Activated T-cell treated with anti-CD3 and anti-CD28 coated beads for 1 hour (primary cell): ENCODE results near the gene ERFL.

Experiments used
- DNase-seq: peaks from one replicate; pipeline ENCODE4 v3.0.0-alpha.2; 2020; ENCODE audit warnings: low read depth

The ERFL gene

DNA sequence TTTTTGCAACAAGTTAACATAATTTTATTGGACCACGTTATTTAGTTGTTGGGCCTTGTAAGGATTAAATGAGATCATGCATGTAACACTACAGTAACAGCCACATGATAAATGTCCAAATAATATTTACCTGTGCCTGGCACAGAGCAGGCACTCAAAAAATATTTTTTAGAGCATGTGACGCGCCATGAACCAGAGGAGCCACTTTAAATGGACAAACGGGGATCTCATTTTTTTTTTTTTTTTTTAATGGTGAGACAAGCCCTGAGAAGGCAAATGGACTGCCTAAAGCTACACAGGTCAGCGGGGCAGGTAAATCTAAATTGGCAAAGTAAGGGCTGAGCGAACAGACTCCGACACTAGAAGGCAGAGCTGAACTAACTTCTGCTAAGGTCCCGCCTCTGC is 69.0 kb downstream of the ERFL start:
- no peak for DNase-seq
